Measurements from ENCODE around the gene FHOD3.

Gene FHOD3

DNA sequence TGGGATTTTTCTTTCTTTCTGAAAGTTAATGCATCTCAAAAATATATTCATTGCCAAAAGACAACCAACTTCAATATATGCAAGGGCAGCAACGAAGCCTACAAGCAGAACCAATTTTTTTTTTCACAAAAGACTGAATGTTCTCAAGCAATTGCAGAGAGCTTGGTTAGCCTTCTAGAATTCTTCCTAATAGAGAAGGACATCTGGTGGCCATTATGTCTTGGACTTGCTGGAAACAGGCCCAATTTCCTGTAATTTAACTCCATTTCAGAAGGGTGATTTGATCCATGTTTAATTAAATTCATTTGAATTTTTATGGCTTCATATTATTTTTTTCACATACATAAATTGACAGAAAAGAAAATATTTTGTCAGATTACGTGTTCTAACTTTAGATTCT is 323.3 kb downstream of the FHOD3 start:
- no peaks in the 10 kb centered on the region for H3K4me1 ChIP-seq (ENCODE audit: insufficient read depth, low read length)
- no peak overlapping the region for H3K27ac ChIP-seq (ENCODE audit: low read depth, low read length)
- H3K4me3 ChIP-seq (ENCODE audit: low read depth in 1 of 2, low read length in 2 of 2) = no peak overlapping the region
- no peaks in the 10 kb centered on the region for H3K36me3 ChIP-seq (ENCODE audit: insufficient read depth, low read length)
- H3K9me3 ChIP-seq (ENCODE audit: low read length) = no peaks in the 10 kb centered on the region
- no peaks in the 10 kb centered on the region for H3K27me3 ChIP-seq (ENCODE audit: control insufficient read depth in 1 of 2, insufficient read depth in 2 of 2, low read length in 2 of 2)
- no peak overlapping the region for H3K9ac ChIP-seq (ENCODE audit: low read length)

DNA sequence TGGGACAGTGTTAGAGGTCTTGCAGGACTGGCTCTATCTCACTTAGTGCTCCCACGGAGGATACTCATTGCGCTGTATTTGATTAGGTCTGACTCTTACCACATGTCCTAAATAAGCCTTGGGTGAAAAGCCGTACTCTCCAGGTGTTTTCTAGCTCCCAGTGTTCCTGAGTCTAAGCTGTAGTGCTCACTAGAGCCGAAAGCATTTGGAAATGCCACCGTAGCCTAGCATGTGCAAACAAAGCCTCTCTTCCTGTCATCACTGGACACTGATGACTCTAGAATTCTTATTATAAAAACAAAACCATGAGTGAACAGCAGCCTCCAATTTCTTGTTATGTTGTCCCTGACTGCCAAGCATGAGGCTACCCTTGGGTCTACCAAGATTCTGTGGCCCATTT is 325.1 kb downstream of the FHOD3 start:
- Histone ChIP-seq H3K27me3 (ENCODE audit: control insufficient read depth in 1 of 2, insufficient read depth in 2 of 2, low read length in 2 of 2) (no peaks in the 10 kb centered on the region), H3K9me3 (ENCODE audit: low read length) (no peaks in the 10 kb centered on the region), H3K4me1 (ENCODE audit: insufficient read depth, low read length) (no peaks in the 10 kb centered on the region), H3K9ac (ENCODE audit: low read length) (no peak overlapping the region), H3K4me3 (ENCODE audit: low read depth in 1 of 2, low read length in 2 of 2) (no peak overlapping the region), H3K36me3 (ENCODE audit: insufficient read depth, low read length) (no peaks in the 10 kb centered on the region), H3K27ac (ENCODE audit: low read depth, low read length) (no peak overlapping the region)

DNA sequence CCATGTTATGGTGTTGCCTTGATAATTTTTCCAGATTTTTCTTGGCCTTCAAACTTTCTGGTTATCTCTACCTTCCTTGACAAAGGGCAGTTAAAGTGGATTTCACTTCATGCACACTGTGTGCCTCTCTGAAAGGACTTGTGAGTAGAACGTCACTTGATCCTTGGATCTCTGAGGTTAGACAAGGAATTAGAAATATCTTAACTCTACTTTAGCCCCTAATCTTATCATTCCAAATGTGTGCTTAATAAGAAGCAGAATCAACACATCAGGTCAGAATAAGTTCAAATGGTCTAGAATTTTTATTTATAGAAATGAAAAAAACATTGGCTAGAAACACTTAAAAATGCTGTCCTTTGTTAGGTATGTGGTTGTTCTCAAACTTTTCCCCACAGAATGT is 325.6 kb downstream of the FHOD3 start:
- no peaks in the 10 kb centered on the region for H3K9me3 ChIP-seq (ENCODE audit: low read length)
- no peaks in the 10 kb centered on the region for H3K27me3 ChIP-seq (ENCODE audit: control insufficient read depth in 1 of 2, insufficient read depth in 2 of 2, low read length in 2 of 2)
- H3K4me1 ChIP-seq (ENCODE audit: insufficient read depth, low read length) = no peaks in the 10 kb centered on the region
- H3K4me3 ChIP-seq (ENCODE audit: low read depth in 1 of 2, low read length in 2 of 2) = no peak overlapping the region
- no peaks in the 10 kb centered on the region for H3K36me3 ChIP-seq (ENCODE audit: insufficient read depth, low read length)
- no peak overlapping the region for H3K9ac ChIP-seq (ENCODE audit: low read length)
- no peak overlapping the region for H3K27ac ChIP-seq (ENCODE audit: low read depth, low read length)

GRCh38 chr18:36623681-36624190 is 326.2 kb downstream of the FHOD3 start:
- Histone ChIP-seq H3K9ac (ENCODE audit: low read length) (no peak overlapping the region), H3K36me3 (ENCODE audit: insufficient read depth, low read length) (no peaks in the 10 kb centered on the region), H3K4me3 (ENCODE audit: low read depth in 1 of 2, low read length in 2 of 2) (no peak overlapping the region), H3K4me1 (ENCODE audit: insufficient read depth, low read length) (no peaks in the 10 kb centered on the region), H3K27me3 (ENCODE audit: control insufficient read depth in 1 of 2, insufficient read depth in 2 of 2, low read length in 2 of 2) (no peaks in the 10 kb centered on the region), H3K9me3 (ENCODE audit: low read length) (no peaks in the 10 kb centered on the region), H3K27ac (ENCODE audit: low read depth, low read length) (no peak overlapping the region)

GRCh38 chr18:36624451-36625167 is 327.1 kb downstream of the FHOD3 start:
- Histone ChIP-seq H3K36me3 (ENCODE audit: insufficient read depth, low read length) (no peaks in the 10 kb centered on the region), H3K9me3 (ENCODE audit: low read length) (no peaks in the 10 kb centered on the region), H3K4me1 (ENCODE audit: insufficient read depth, low read length) (no peaks in the 10 kb centered on the region), H3K4me3 (ENCODE audit: low read depth in 1 of 2, low read length in 2 of 2) (no peak overlapping the region), H3K27me3 (ENCODE audit: control insufficient read depth in 1 of 2, insufficient read depth in 2 of 2, low read length in 2 of 2) (no peaks in the 10 kb centered on the region), H3K27ac (ENCODE audit: low read depth, low read length) (no peak overlapping the region), H3K9ac (ENCODE audit: low read length) (no peak overlapping the region)

DNA sequence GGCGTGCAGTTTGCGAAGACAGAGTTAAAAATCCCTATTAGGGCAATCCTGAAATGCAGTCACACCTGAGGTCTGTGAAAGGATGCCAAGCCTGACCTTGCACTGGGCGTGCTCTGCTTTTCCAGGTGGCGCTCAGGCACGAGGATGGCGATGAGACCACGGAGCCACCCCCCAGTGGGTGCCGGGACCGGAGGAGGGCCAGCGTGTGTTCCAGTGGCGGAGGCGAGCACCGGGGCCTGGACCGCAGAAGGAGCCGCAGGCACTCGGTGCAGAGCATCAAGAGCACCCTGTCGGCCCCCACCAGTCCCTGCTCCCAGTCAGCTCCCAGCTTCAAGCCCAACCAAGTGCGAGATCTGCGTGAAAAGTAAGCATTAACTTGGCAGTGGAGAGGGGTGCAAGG is 327.9 kb downstream of the FHOD3 start:
- Histone ChIP-seq H3K9me3 (ENCODE audit: low read length) (no peaks in the 10 kb centered on the region), H3K9ac (ENCODE audit: low read length) (no peak overlapping the region)

GRCh38 chr18:36627637-36628036 is 330.1 kb downstream of the FHOD3 start:
- Histone ChIP-seq H3K27ac (ENCODE audit: low read depth, low read length) (no peak overlapping the region), H3K36me3 (ENCODE audit: insufficient read depth, low read length) (no peaks in the 10 kb centered on the region), H3K27me3 (ENCODE audit: control insufficient read depth in 1 of 2, insufficient read depth in 2 of 2, low read length in 2 of 2) (no peaks in the 10 kb centered on the region), H3K9ac (ENCODE audit: low read length) (no peak overlapping the region), H3K9me3 (ENCODE audit: low read length) (no peaks in the 10 kb centered on the region), H3K4me3 (ENCODE audit: low read depth in 1 of 2, low read length in 2 of 2) (no peak overlapping the region), H3K4me1 (ENCODE audit: insufficient read depth, low read length) (no peaks in the 10 kb centered on the region)

More for the DNA sequence above, 327.9 kb downstream of the FHOD3 start:
- H3K27ac ChIP-seq (ENCODE audit: low read depth, low read length) = no peak overlapping the region
- H3K4me1 ChIP-seq (ENCODE audit: insufficient read depth, low read length) = no peaks in the 10 kb centered on the region
- H3K36me3 ChIP-seq (ENCODE audit: insufficient read depth, low read length) = no peaks in the 10 kb centered on the region
- no peak overlapping the region for H3K4me3 ChIP-seq (ENCODE audit: low read depth in 1 of 2, low read length in 2 of 2)
- H3K27me3 ChIP-seq (ENCODE audit: control insufficient read depth in 1 of 2, insufficient read depth in 2 of 2, low read length in 2 of 2) = no peaks in the 10 kb centered on the region

GRCh38 chr18:36628435-36629137 is 331.1 kb downstream of the FHOD3 start:
- Histone ChIP-seq H3K36me3 (ENCODE audit: insufficient read depth, low read length) (no peaks in the 10 kb centered on the region), H3K27ac (ENCODE audit: low read depth, low read length) (no peak overlapping the region), H3K4me1 (ENCODE audit: insufficient read depth, low read length) (no peaks in the 10 kb centered on the region)

DNA sequence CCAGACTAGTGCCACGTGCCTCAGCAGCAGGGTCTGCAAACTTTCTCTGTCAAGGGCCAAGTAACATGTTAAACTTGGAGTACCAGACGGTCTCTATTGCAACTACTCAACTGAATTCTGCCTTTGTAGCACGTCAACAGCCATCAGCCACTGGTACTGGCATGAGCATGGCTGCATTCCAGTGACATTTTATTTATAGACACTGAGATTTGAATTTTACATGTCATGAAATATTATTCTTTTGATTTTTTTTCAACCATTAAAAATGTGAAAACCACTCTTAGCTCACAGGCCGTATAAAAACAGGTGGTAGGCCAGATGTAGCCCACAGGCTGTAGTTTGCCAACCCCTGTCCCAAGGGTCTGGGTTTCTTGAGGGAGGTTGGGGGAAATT is 331.6 kb downstream of the FHOD3 start:
- H3K27me3 ChIP-seq (ENCODE audit: control insufficient read depth in 1 of 2, insufficient read depth in 2 of 2, low read length in 2 of 2) = no peaks in the 10 kb centered on the region
- no peak overlapping the region for H3K9ac ChIP-seq (ENCODE audit: low read length)
- no peak overlapping the region for H3K27ac ChIP-seq (ENCODE audit: low read depth, low read length)
- no peak overlapping the region for H3K4me3 ChIP-seq (ENCODE audit: low read depth in 1 of 2, low read length in 2 of 2)
- no peaks in the 10 kb centered on the region for H3K36me3 ChIP-seq (ENCODE audit: insufficient read depth, low read length)
- H3K9me3 ChIP-seq (ENCODE audit: low read length) = no peaks in the 10 kb centered on the region
- H3K4me1 ChIP-seq (ENCODE audit: insufficient read depth, low read length) = no peaks in the 10 kb centered on the region

More at GRCh38 chr18:36628435-36629137, 331.1 kb downstream of the FHOD3 start:
- no peaks in the 10 kb centered on the region for H3K9me3 ChIP-seq (ENCODE audit: low read length)
- H3K4me3 ChIP-seq (ENCODE audit: low read depth in 1 of 2, low read length in 2 of 2) = no peak overlapping the region
- H3K27me3 ChIP-seq (ENCODE audit: control insufficient read depth in 1 of 2, insufficient read depth in 2 of 2, low read length in 2 of 2) = no peaks in the 10 kb centered on the region
- no peak overlapping the region for H3K9ac ChIP-seq (ENCODE audit: low read length)

- Histone ChIP-seq H3K27me3 (ENCODE audit: control insufficient read depth in 1 of 2, insufficient read depth in 2 of 2, low read length in 2 of 2) (no peaks in the 10 kb centered on the region), H3K9me3 (ENCODE audit: low read length) (no peaks in the 10 kb centered on the region), H3K4me1 (ENCODE audit: insufficient read depth, low read length) (no peaks in the 10 kb centered on the region), H3K27ac (ENCODE audit: low read depth, low read length) (no peak overlapping the region), H3K36me3 (ENCODE audit: insufficient read depth, low read length) (no peaks in the 10 kb centered on the region), H3K4me3 (ENCODE audit: low read depth in 1 of 2, low read length in 2 of 2) (no peak overlapping the region), H3K9ac (ENCODE audit: low read length) (no peak overlapping the region)
Observed at GRCh38 chr18:36629836-36630235, 332.3 kb downstream of the FHOD3 start.

DNA sequence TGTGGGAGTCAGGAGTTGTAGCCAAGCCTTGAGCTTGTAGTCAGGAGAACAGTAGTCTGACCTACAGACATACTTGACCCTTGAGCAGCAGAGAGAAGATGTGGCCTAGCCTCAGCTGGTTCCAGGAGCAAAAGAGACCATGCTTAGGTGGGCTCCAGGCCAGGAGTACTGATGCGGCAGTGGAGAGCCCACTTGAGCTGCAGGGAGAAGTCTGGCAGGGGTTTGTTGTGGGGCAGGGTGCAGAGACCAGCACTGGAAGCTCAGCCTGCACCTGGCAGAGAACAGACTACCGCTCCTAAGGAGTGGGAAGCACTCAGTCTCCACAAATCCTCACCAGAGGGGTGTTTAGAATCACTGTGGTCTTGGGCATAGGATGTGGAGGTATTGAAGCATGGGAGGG is 333.4 kb downstream of the FHOD3 start:
- Histone ChIP-seq H3K9me3 (ENCODE audit: low read length) (no peaks in the 10 kb centered on the region), H3K27ac (ENCODE audit: low read depth, low read length) (no peak overlapping the region), H3K4me1 (ENCODE audit: insufficient read depth, low read length) (no peaks in the 10 kb centered on the region), H3K9ac (ENCODE audit: low read length) (no peak overlapping the region), H3K36me3 (ENCODE audit: insufficient read depth, low read length) (no peaks in the 10 kb centered on the region), H3K27me3 (ENCODE audit: control insufficient read depth in 1 of 2, insufficient read depth in 2 of 2, low read length in 2 of 2) (no peaks in the 10 kb centered on the region), H3K4me3 (ENCODE audit: low read depth in 1 of 2, low read length in 2 of 2) (no peak overlapping the region)

Measured in muscle layer of colon (tissue), 2 donors.